Activated T-helper 2 cell treated with anti-CD3 and anti-CD28 coated beads, Interferon-gamma antibody, Interleukin-2, Interleukin-4, amounts not matched to agents 10 μg/mL and 5 μg/mL and 100 μg/mL, durations not matched to agents 14 hours and 24 hours and 36 hours (primary cell): ENCODE data around the gene KLRC1. TPM values are rescaled to one million over a fixed set of nuclear protein-coding genes. Genes with fewer than 3 reads are reported as not detected.
"Not testable (repeated sequence)": the region's sequence is repeated elsewhere in the genome, so short reads cannot be mapped to it uniquely, and the experiment has no call there.

Experiments used
- DNase-seq: peaks from one replicate; pipeline ENCODE4 v3.0.0; 2021; ENCODE audit warnings: low spot score
- H3K27ac Mint-ChIP-seq: one replicate; pipeline ENCODE4 v1.8.0; 2021; ENCODE audit warnings: mixed read lengths
- H3K27me3 Mint-ChIP-seq: one replicate; pipeline ENCODE4 v1.8.0; 2021; ENCODE audit warnings: low read depth, mixed read lengths
- H3K36me3 Mint-ChIP-seq: one replicate; pipeline ENCODE4 v1.8.0; 2021; ENCODE audit warnings: low read depth, mixed read lengths
- H3K4me1 Mint-ChIP-seq: one replicate; pipeline ENCODE4 v1.8.0; 2021; ENCODE audit warnings: low read depth, mixed read lengths
- H3K4me3 Mint-ChIP-seq: one replicate; pipeline ENCODE4 v1.8.0; 2021; ENCODE audit warnings: low read depth, mild to moderate bottlenecking, moderate library complexity, mixed read lengths
- H3K9me3 Mint-ChIP-seq: one replicate; pipeline ENCODE4 v1.8.0; 2021; ENCODE audit warnings: mixed read lengths
- intact Hi-C: fragments of 100-400 bp; cut with micrococcal nuclease; formaldehyde crosslinking; loops from one replicate; pipeline ENCODE4 v1.15.1; 2023
- total RNA-seq: library from RNA; stranded (reverse); gene quantifications from 2 replicates; pipeline ENCODE4 v1.2.3, GENCODE V29; 2022

KLRC1 gene
- total RNA-seq, 1 donor from 2014 or later: 0.37 TPM

GRCh38 chr12:10448236-10448635 is 4.9 kb downstream of the KLRC1 start:
- no peaks in the 10 kb centered on the region for H3K36me3 Mint-ChIP-seq
- H3K27me3 Mint-ChIP-seq: peaks cover 6% of the 10 kb centered on the region
- intact Hi-C loops: no loop called here
- H3K27ac Mint-ChIP-seq: no peak overlapping the region
- H3K4me3 Mint-ChIP-seq: no peak overlapping the region
- H3K9me3 Mint-ChIP-seq: no peaks in the 10 kb centered on the region
- H3K4me1 Mint-ChIP-seq: no peaks in the 10 kb centered on the region
- no peak for DNase-seq

GRCh38 chr12:10446052-10446451 is 7.1 kb downstream of the KLRC1 start:
- H3K36me3 Mint-ChIP-seq, H3K27ac Mint-ChIP-seq, intact Hi-C loops, H3K4me3 Mint-ChIP-seq, DNase-seq, H3K27me3 Mint-ChIP-seq, H3K9me3 Mint-ChIP-seq, H3K4me1 Mint-ChIP-seq: not testable (repeated sequence)

GRCh38 chr12:10441144-10441543 is 12.0 kb downstream of the KLRC1 start:
- H3K9me3 Mint-ChIP-seq, H3K4me1 Mint-ChIP-seq, H3K36me3 Mint-ChIP-seq, H3K27me3 Mint-ChIP-seq, H3K27ac Mint-ChIP-seq, intact Hi-C loops, DNase-seq, H3K4me3 Mint-ChIP-seq: not testable (repeated sequence)

GRCh38 chr12:10439608-10440274 is 13.4 kb downstream of the KLRC1 start:
- H3K9me3 Mint-ChIP-seq, H3K36me3 Mint-ChIP-seq, DNase-seq, H3K4me3 Mint-ChIP-seq, H3K27me3 Mint-ChIP-seq, H3K4me1 Mint-ChIP-seq, intact Hi-C loops, H3K27ac Mint-ChIP-seq: not testable (repeated sequence)

GRCh38 chr12:10437601-10438000 is 15.6 kb downstream of the KLRC1 start:
- H3K27me3 Mint-ChIP-seq, H3K9me3 Mint-ChIP-seq, DNase-seq, intact Hi-C loops, H3K27ac Mint-ChIP-seq, H3K36me3 Mint-ChIP-seq, H3K4me3 Mint-ChIP-seq, H3K4me1 Mint-ChIP-seq: not testable (repeated sequence)

- DNase-seq, intact Hi-C loops, H3K27ac Mint-ChIP-seq, H3K9me3 Mint-ChIP-seq, H3K4me3 Mint-ChIP-seq, H3K36me3 Mint-ChIP-seq, H3K4me1 Mint-ChIP-seq, H3K27me3 Mint-ChIP-seq: not testable (repeated sequence)
Measured at GRCh38 chr12:10435816-10436215, 17.4 kb downstream of the KLRC1 start, which contains the start of gene KLRC2. KLRC2 (minus strand) TSS chr12:10436010; CDS start chr12:10435986, 24 bp downstream.

- H3K9me3 Mint-ChIP-seq, H3K27ac Mint-ChIP-seq, H3K36me3 Mint-ChIP-seq, H3K4me1 Mint-ChIP-seq, intact Hi-C loops, DNase-seq, H3K4me3 Mint-ChIP-seq, H3K27me3 Mint-ChIP-seq: not testable (repeated sequence)
Measured at GRCh38 chr12:10430623-10431022, 22.6 kb downstream of the KLRC1 start.

GRCh38 chr12:10425938-10426337 is 27.2 kb downstream of the KLRC1 start:
- H3K36me3 Mint-ChIP-seq, H3K4me3 Mint-ChIP-seq, intact Hi-C loops, H3K4me1 Mint-ChIP-seq, H3K27ac Mint-ChIP-seq, DNase-seq, H3K27me3 Mint-ChIP-seq, H3K9me3 Mint-ChIP-seq: not testable (repeated sequence)

GRCh38 chr12:10424260-10424899 is 28.8 kb downstream of the KLRC1 start:
- H3K27ac Mint-ChIP-seq, H3K36me3 Mint-ChIP-seq, DNase-seq, H3K27me3 Mint-ChIP-seq, H3K4me1 Mint-ChIP-seq, H3K4me3 Mint-ChIP-seq, intact Hi-C loops, H3K9me3 Mint-ChIP-seq: not testable (repeated sequence)

- H3K9me3 Mint-ChIP-seq, H3K27me3 Mint-ChIP-seq, H3K4me1 Mint-ChIP-seq, H3K36me3 Mint-ChIP-seq, intact Hi-C loops, DNase-seq, H3K4me3 Mint-ChIP-seq, H3K27ac Mint-ChIP-seq: not testable (repeated sequence)
Measured at GRCh38 chr12:10422159-10422558, 31.0 kb downstream of the KLRC1 start.

GRCh38 chr12:10420334-10420733 is 32.8 kb downstream of the KLRC1 start, which contains the start of gene KLRC3:
KLRC3 (minus strand) TSS chr12:10420595; CDS start chr12:10420550, 45 bp downstream.
- H3K27me3 Mint-ChIP-seq, DNase-seq, H3K27ac Mint-ChIP-seq, H3K4me1 Mint-ChIP-seq, H3K9me3 Mint-ChIP-seq, H3K4me3 Mint-ChIP-seq, intact Hi-C loops, H3K36me3 Mint-ChIP-seq: not testable (repeated sequence)

- H3K36me3 Mint-ChIP-seq: no peaks in the 10 kb centered on the region
Measured at GRCh38 chr12:10409392-10409791, 43.8 kb downstream of the KLRC1 start, which contains the start of gene KLRC4. KLRC4 (minus strand) TSS chr12:10409757; CDS start chr12:10409575, 182 bp downstream.

GRCh38 chr12:10408842-10409241 is 44.3 kb downstream of the KLRC1 start:
- H3K27me3 Mint-ChIP-seq: peaks cover 16% of the 10 kb centered on the region
- no peaks in the 10 kb centered on the region for H3K4me1 Mint-ChIP-seq
- H3K36me3 Mint-ChIP-seq: no peaks in the 10 kb centered on the region
- no peaks in the 10 kb centered on the region for H3K9me3 Mint-ChIP-seq
- DNase-seq: no peak
- H3K4me3 Mint-ChIP-seq: no peak overlapping the region
- intact Hi-C loops: no loop called here
- no peak overlapping the region for H3K27ac Mint-ChIP-seq

More at GRCh38 chr12:10409392-10409791, 43.8 kb downstream of the KLRC1 start, which contains the start of gene KLRC4:
- no peaks in the 10 kb centered on the region for H3K4me1 Mint-ChIP-seq
- H3K27ac Mint-ChIP-seq: no peak within 1 kb of the TSS
- no peak within 1 kb of the TSS for H3K4me3 Mint-ChIP-seq
- DNase-seq: no peak
- H3K27me3 Mint-ChIP-seq: peaks cover 16% of the 10 kb centered on the region
- no peaks in the 10 kb centered on the region for H3K9me3 Mint-ChIP-seq
- intact Hi-C loops: no loop called here
